Activated CD4-positive, alpha-beta T cell treated with anti-CD3 and anti-CD28 coated beads, Interleukin-2, amount 50 U/mL, for 16 hours (primary cell): ENCODE results near the gene DPH6.

Experiments
- DNase-seq: peaks from one replicate; pipeline ENCODE4 v3.0.0-alpha.2; 2020

Gene DPH6

GRCh38 chr15:35540021-35540420 lies 5.9 kb downstream of the DPH6 start:
- no peak for DNase-seq

DNA sequence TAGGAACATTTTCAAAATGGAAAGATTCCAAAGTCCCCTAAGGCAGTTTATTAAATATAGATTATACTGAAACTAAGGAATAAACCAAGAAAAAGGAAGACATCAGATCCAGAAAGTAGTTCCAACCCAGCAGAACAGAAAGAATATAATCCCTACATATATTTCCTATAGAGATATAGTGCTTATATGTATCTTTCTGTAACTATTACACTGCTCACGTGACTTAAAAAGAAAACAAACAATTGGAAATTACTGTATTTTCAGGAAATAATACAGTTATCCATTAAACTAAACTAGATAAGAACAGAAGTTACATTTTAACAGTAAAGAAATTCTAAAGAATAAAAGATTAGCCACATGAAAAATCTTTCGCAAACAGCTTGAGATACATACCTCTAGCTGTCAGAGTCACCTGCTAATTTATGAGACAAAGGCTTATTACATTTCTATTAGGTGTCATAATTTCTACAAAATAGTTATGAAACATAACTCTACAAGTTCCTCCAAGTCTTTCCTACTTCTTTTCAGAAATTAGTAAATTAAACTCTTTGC lies 10.5 kb downstream of the DPH6 start:
- no peak for DNase-seq

DNA sequence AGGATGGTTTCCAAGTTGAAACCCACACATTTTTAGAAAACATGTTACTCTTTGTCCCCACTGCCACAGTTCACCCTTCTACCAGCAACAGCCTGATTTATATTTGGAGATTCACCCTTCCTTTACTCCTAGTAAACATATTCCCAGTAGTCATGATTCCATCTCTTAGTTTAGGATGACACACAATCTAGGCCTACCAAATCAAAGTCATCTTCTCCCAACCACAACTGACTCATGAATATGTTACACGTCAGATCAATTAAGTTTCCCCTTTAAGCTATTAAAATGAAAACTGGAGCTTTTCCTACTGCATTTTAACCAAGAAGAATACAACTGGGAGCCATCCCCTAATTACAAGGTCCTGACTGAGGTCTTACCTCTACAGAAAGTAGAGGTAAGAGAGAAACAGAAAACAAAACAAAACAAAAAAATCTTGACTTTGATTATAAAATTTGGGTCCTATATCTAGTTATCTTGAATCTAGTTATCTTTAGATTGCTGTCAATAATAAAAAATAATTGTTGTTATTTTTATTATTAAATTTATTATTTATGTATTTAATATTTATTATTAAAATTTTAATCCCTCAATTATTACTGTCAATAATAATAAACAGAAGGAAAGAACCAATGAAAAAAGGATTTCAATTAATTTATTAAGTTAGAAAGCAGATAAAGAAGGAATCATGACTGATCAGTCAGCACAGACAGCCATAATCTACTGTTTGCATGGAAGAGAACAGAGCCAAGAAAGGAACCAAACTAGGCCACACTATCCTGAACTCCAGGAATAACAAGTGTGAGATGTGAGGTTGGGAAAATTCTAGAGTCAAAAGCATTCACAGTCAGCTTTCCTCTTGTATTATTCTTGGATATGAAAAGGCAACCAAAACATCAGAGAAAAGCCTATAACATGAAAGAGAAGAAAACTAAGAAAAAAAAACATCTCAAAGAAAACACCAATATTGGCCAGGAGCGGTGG lies 12.5 kb downstream of the DPH6 start:
- no peak for DNase-seq

DNA sequence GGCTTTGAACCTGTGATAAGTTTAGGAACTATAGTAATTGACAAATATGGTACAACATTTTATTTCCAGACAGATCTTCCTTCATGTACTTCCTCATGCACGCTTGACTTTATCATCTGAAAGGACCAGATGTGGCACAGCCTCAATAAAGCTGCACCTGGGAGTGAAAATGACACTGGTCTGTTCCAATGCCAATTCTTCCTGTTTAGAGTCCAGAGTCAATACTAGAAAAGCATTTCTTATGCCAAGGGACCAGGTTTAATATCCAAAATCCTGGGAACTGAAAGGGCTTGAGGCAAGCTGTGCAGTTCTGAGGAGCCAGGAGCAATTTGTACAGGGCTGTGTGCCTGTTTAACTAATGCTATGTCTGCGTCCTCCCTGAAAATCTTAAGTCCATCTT lies 15.3 kb downstream of the DPH6 start:
- no peak for DNase-seq

DNA sequence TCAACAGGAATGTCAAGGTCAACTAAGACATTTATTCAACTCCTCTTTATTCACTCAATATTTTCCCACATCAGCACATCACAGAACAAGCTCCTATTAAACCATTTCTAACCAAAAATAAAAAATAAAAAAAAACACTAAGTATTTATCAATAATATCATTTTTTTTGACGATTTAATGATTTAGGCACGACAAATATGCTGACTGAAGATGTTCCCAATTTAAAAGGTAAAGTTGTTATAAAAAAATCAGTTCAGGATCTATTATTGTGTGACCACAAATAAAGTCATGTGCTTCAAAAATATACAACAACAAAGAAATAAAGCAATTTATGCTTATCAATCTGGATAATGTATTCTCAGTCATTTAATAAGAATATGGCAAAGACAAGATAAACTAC lies 16.2 kb downstream of the DPH6 start:
- no peak for DNase-seq

DNA sequence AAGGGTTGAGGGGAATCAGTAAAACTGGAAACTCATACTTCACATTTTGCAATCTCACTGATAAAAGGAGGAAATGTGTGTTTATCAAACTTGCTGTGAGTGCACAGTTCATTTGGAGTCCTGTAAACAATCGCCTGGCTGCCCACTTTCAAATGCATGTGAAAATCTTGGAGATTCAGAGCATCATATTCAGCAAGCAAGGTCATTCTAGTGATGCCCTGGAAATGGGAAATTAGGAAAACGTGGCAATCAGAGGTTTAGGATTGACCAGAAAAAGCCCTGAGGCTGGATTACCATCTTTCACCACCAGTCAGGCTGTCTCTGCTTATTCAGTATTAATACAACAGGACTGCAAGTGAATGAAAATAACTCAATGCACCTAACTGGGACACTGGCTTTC lies 23.9 kb downstream of the DPH6 start:
- DNase-seq = no peak

DNA sequence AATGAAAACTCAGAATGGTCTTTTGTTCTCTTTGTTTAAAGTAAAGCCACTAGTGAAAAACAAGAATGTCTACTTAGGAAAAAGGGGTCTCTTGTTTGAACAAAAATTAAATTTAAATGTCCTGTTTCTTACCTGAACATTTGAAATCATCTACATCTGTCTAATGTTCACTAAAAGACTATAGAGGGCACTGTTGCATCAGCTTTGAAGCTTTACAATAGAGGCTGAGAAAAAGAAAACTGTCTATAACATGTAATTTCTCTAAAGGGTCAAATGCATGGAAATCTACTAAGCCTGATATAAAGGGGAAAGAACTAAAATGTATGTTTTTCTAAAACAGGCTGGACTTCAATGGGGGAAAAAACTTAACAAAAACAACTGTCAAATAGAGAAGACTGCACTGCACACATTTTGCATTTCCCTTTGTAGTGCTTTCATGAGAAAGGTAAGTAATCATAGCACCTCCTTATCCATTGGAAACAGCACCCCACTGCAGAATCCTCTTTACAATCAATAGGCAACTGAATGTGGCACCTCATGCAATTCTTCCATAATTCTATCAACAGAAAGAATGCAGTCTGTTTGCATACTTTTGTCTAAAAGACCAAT lies 26.3 kb downstream of the DPH6 start:
- peak; percentile 41 for DNase-seq

- DNase-seq = no peak
These were observed 26.9 kb downstream of the DPH6 start for GRCh38 chr15:35519052-35519451.

DNA sequence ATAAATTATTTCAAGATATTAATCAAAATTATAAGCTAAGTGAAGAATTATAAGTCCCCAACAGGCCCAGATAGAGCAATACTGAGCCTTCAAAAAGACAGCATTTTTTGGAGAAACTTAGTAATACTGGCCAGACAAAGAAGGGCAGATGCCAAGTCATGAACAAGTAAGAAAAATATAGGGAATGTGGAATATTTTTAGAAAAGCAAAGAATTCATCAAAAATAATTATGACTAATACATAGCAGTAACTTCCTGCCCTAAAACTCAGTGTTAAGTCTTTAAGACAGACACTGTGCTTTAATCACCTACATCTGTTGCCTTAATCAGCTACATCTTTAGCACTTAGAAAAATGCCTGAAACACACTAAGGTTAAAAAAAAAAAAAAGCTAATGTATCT lies 31.2 kb downstream of the DPH6 start:
- DNase-seq = no peak

- no peak for DNase-seq
These were observed 37.9 kb downstream of the DPH6 start for GRCh38 chr15:35507932-35508638.

DNA sequence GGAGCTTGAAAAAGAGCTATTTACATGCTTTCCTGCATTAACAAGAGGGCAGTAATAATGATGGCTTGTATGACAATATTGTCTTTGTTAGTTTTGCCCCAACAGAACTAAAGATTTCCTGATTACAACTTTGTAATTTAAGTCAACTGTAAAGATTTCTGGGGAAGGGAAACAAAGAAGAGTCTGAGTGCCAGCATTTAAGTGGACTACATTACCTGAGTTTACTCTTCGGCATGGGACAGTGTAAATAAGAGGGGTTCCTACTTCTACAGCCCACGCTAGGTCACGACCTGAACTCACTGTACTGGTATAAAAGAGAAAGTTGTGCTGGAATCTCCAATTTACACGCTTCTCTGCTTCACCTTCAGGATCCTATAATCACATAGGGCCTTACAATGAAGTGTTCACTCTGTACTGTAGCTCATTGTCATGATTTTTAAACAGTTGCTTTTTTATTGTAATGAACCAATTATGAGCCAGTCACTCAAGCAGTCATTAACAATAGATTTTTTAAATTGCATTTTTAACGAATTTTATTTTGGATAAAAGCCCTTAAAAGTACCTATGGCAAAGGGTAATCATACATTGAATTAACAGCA lies 39.6 kb downstream of the DPH6 start:
- DNase-seq = no peak

- no peak for DNase-seq
These were observed 40.2 kb downstream of the DPH6 start for GRCh38 chr15:35505809-35506208.

DNA sequence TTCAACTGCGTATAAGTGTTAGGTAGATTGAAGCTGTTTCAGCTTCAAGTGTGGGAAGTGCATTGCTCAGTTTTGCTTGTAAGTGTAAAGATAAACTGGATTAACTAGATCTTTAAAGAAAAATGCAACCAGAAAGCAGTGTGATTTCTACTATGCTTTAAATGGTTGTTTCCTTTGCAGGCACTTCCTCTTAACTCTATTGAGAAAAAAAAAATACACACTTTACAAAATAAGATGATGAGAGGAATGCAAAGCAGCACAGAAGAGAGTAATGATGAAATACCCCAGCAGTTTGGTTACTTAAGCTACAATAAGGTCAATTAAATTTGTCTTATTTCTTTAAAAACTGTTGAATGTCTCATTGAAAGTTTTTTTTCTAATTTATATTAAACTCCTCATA lies 40.8 kb downstream of the DPH6 start:
- no peak for DNase-seq

DNA sequence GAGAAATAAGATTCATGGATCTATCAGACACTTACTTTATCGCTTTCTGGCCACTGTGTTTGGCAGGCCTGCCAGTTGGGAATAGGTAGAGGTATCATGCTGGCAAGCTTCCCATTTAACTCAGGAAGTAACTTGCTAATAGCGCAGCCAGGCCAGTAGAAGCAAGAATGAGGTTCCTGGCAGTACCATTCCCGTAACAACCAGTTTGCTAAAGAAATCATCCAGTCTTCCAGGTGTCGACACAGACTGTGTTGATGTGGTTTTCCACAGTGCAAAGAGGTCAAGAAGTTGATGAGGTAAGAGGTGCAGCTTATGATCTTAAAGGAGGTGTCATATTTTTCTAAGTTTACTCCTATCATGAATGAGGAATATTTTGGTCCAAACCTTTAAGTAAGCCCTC lies 46.2 kb downstream of the DPH6 start:
- no peak for DNase-seq

DNA sequence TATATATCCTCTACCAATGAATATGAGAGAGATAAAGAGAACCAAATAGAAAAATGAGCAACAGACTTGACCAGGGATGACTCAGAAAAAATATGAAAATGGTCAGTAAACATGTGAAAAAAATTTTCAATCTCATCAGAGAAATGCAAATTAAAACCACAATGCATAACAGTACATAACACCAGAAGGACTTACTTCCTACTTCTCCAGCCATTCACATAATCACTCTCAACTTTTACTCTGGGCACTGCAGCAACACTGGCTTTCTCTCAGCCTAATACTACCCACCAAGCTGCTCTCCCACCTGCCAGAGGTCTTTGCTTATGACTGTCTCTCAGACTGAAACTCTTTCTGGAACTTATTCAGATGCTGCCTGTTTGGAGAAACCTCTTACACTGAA lies 49.4 kb downstream of the DPH6 start:
- peak; percentile 5 for DNase-seq

- no peak for DNase-seq
These were observed 50.9 kb downstream of the DPH6 start for GRCh38 chr15:35495080-35495479.

DNA sequence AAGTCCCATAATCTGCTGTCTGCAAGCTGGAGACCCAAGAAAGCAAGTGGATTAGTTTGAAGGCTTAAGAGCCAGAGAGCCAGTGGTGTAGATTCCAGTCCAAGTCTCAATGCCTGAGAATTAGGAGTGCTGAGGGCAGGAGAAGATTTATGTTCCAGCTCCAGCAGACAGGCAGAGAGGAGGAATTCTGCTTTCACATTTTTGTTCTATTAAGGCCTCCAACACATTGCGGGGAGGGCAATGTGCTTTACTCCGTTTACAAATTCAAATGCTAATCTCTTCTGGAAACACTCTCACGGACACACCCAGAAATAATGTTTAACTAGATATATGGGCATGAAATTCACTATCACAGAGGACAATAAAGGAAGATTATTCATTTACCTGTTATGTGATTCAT lies 54.0 kb downstream of the DPH6 start:
- no peak for DNase-seq

- no peak for DNase-seq
These were observed 54.8 kb downstream of the DPH6 start for GRCh38 chr15:35491173-35491572.

DNA sequence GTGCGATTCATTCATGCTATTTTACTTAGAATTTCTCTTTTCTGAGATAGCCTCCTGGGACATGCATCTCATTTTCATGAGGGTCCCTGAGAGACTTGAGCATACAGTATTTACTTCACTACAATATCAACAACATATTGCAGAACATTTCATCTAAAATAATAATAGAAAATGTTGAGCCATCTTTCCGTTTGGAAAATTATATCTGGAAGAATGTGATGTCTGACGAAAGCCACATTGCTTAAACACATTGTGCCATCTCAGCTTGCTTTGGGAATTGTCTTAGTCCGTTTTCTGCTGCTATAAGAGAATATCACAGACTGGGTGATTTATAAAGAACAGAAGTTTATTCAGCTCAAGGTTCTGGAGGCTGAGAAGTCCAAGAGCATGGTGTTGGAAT lies 55.5 kb downstream of the DPH6 start:
- DNase-seq = no peak

- no peak for DNase-seq
These were observed 58.5 kb downstream of the DPH6 start for GRCh38 chr15:35487417-35487816.

DNA sequence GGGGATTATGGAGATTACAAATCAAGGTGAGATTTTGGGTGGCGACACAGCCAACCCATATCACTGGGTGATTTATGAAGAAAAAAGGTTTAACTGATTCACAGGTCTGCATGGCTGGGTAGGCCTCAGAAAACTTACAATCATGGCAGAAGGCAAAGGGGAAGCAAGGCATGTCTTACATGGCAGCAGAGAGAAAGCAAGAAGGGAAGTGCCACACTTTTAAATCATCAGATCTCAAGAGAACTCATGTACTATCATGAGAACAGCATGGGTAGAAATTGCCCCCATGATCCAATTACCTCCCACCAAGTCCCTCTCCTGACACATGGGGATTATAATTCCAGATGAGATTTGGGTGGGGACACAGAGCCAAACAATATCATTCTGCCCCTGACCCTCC lies 59.7 kb downstream of the DPH6 start:
- DNase-seq = no peak

- no peak for DNase-seq
These were observed 60.6 kb downstream of the DPH6 start for GRCh38 chr15:35485411-35485810.
